HepG2 (cell line): ENCODE measurements around the gene ZNF3. TPM values are rescaled to one million over a fixed set of nuclear protein-coding genes. Genes with fewer than 3 reads are reported as not detected.

ENCODE experiments used
- DNMT3B ChIP-seq: conservative IDR thresholded peaks from 2 replicates; pipeline ENCODE4 v1.6.1; 2016; ENCODE audit warnings: missing biosample characterization, control low read depth
- EP300 ChIP-seq, 3 experiments: sonication (generic) in 1 of 3; formaldehyde crosslinking in 1 of 3; IDR thresholded peaks; 2 replicates each; pipeline versions ENCODE4 v1.5.1 to v1.6.1; 2011 to 2020; ENCODE audit warnings: low read depth in 2 of 3, low read length in 2 of 3, borderline replicate concordance in 1 of 3, improper control_type of control experiment in 1 of 3, mild to moderate bottlenecking in 1 of 3, missing genetic modification reagents in 1 of 3, moderate library complexity in 1 of 3
- HNRNPLL ChIP-seq: fragments of 200-400 bp; formaldehyde crosslinking; IDR thresholded peaks from 2 replicates; pipeline ENCODE4 v1.6.1; 2017; ENCODE audit warnings: mild to moderate bottlenecking, low read depth, low read length; ENCODE audit not compliant: poor library complexity, severe bottlenecking
- HOXA3 ChIP-seq: sonication (generic); formaldehyde crosslinking; IDR thresholded peaks from 2 replicates; pipeline ENCODE4 v1.5.0; 2020; ENCODE audit warnings: missing genetic modification reagents
- HOXA9 ChIP-seq: sonication (generic); formaldehyde crosslinking; IDR thresholded peaks from 2 replicates; pipeline ENCODE4 v1.8.1; 2022; ENCODE audit warnings: missing genetic modification reagents, mild to moderate bottlenecking, moderate library complexity, borderline replicate concordance
- KLF15 ChIP-seq: sonication (generic); formaldehyde crosslinking; IDR thresholded peaks from 2 replicates; pipeline ENCODE4 v1.8.1; 2023; ENCODE audit warnings: borderline replicate concordance, mild to moderate bottlenecking, inconsistent platforms, missing genetic modification reagents, mixed read lengths
- MAFG ChIP-seq: sonication (generic); formaldehyde crosslinking; IDR thresholded peaks from 2 replicates; pipeline ENCODE4 v1.5.1; 2020; ENCODE audit warnings: mild to moderate bottlenecking, missing genetic modification reagents
- MAX ChIP-seq: IDR thresholded peaks from 2 replicates; pipeline ENCODE4 v1.6.1; 2012; ENCODE audit warnings: inconsistent platforms
- MAZ ChIP-seq, 2 experiments: sonication (generic) in 1 of 2; formaldehyde crosslinking in 1 of 2; IDR thresholded peaks; 2 replicates each; pipeline versions ENCODE4 v1.5.0 to v1.6.1; 2012 to 2020; ENCODE audit warnings: low read depth in 2 of 2, mild to moderate bottlenecking in 2 of 2, borderline replicate concordance in 1 of 2, improper control_type of control experiment in 1 of 2, low read length in 1 of 2, missing genetic modification reagents in 1 of 2, moderate library complexity in 1 of 2
- MEF2D ChIP-seq: sonication (generic); formaldehyde crosslinking; IDR thresholded peaks from 2 replicates; pipeline ENCODE4 v1.5.1; 2020; ENCODE audit warnings: mild to moderate bottlenecking, missing genetic modification reagents
- NR0B2 ChIP-seq: sonication (generic); formaldehyde crosslinking; IDR thresholded peaks from 2 replicates; pipeline ENCODE4 v1.4.0; 2020; ENCODE audit warnings: mild to moderate bottlenecking, missing genetic modification reagents
- PHF5A ChIP-seq: IDR thresholded peaks from one replicate; pipeline ENCODE4 v1.6.1; 2018; ENCODE audit warnings: low read depth, missing genetic modification reagents; ENCODE audit not compliant: unreplicated experiment
- PITX1 ChIP-seq: sonication (generic); formaldehyde crosslinking; IDR thresholded peaks from 2 replicates; pipeline ENCODE4 v1.5.1; 2020; ENCODE audit warnings: mild to moderate bottlenecking, missing genetic modification reagents
- RFX1 ChIP-seq: fragments of 450-650 bp; IDR thresholded peaks from 2 replicates; pipeline ENCODE4 v1.6.1; 2017
- RORA ChIP-seq: sonication (generic); formaldehyde crosslinking; IDR thresholded peaks from 2 replicates; pipeline ENCODE4 v1.5.0; 2020; ENCODE audit warnings: mild to moderate bottlenecking, missing genetic modification reagents, moderate library complexity
- SMAD1 ChIP-seq: sonication (generic); formaldehyde crosslinking; IDR thresholded peaks from 2 replicates; pipeline ENCODE4 v1.4.0; 2020; ENCODE audit warnings: missing genetic modification reagents, low read depth, mild to moderate bottlenecking, borderline replicate concordance
- TMF1 ChIP-seq: sonication (generic); formaldehyde crosslinking; IDR thresholded peaks from 2 replicates; pipeline ENCODE4 v1.8.1; 2022; ENCODE audit warnings: low read depth, missing genetic modification reagents
- ZFP36L2 ChIP-seq: sonication (generic); formaldehyde crosslinking; IDR thresholded peaks from 2 replicates; pipeline ENCODE4 v1.4.0; 2020; ENCODE audit warnings: missing genetic modification reagents
- ZFP62 ChIP-seq: sonication (generic); formaldehyde crosslinking; IDR thresholded peaks from 2 replicates; pipeline ENCODE4 v1.4.0; 2020; ENCODE audit warnings: missing genetic modification reagents
- ZNF550 ChIP-seq: sonication (generic); formaldehyde crosslinking; IDR thresholded peaks from 2 replicates; pipeline ENCODE4 v1.4.0; 2020; ENCODE audit warnings: mild to moderate bottlenecking, missing genetic modification reagents, borderline replicate concordance
- ZNF75D ChIP-seq: sonication (generic); formaldehyde crosslinking; IDR thresholded peaks from 2 replicates; pipeline ENCODE4 v1.8.1; 2023; ENCODE audit warnings: missing genetic modification reagents, mild to moderate bottlenecking, borderline replicate concordance
- polyA plus RNA-seq, 8 experiments: library from polyadenylated mRNA; depleted of rRNA in 3 of 8; stranded (reverse) in 7 of 8; unstranded in 1 of 8; fragments of >200 nt; fragmentation: Illumina TruSeq in 4 of 8; extraction: Trizol in 4 of 8; gene quantifications; 2 replicates each; pipeline versions ENCODE4 v1.2.1 to v1.2.3, GENCODE V29; 2011 to 2016; ENCODE audit warnings: low read depth in 4 of 8, missing spikeins in 1 of 8, mixed read lengths in 1 of 8; ENCODE audit not compliant: insufficient read depth in 1 of 8
- total RNA-seq, 5 experiments: library from RNA; depleted of rRNA; stranded (reverse); fragments of >200 nt; fragmentation: Illumina TruSeq; extraction: Trizol; gene quantifications; 2 replicates each; pipeline ENCODE4 v1.2.3, GENCODE V29; 2016; ENCODE audit warnings: low read depth in 1 of 5
- TF ChIP-seq, protein P1 (sequence below): sonication (generic); formaldehyde crosslinking; IDR thresholded peaks from 2 replicates; pipeline ENCODE4 v1.9.0; 2022; ENCODE audit warnings: missing genetic modification reagents, mild to moderate bottlenecking, borderline replicate concordance
- TF ChIP-seq, protein P2 (sequence below): sonication (generic); formaldehyde crosslinking; IDR thresholded peaks from 2 replicates; pipeline ENCODE4 v1.4.0; 2020; ENCODE audit warnings: missing genetic modification reagents

The ZNF3 gene
- total and polyA plus RNA-seq, 2 of the 13 experiments (the other 11 are each of a cell fraction or from before 2014, with no cell fraction given) = 33.7 to 56.9 TPM

DNA sequence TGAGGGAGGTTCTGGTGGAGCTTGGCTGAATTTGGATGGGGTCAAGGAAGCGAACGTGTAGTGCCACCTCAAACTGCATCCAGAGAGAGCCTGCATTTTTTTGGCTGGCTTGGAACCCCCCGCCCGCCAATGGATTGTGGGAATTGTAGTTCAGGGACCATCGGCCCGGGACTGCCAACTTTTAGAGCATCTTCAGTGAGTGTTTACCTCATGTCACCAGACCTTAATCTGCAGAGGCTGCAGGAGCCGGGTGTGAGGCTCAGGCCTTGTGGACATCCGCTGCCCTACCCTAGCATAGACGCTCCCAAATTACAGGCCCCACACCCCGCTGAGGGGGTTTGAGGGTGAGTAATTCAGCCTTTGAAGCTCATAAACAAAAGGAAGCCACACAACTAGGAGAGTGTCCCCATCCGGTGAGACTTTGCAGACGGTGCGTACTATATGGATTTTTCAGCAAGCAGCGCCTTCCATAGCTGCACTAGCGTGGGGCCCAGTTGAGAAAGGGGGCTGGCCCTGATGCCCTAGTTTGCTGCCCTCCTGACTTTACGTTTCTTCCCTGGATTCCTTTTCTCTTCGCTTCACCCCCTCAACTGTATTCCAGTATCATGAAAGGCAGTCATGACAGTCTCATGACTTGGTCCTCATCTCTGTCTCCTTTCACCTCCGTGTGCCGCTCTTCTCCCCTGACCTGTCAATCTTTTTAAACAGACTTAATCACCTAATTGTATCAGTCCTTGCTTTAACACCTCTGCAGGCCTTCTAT lies 38.6 kb upstream of the ZNF3 start (continued):
- TF ChIP-seq MAX (no peak; the same call in 1 of the 2 replicates), MAFG (no peak), MEF2D (CRISPR knock-in tag) (0 out of 2 replicates have a peak, but pooled peaks have one; percentile 47), SMAD1 (CRISPR knock-in tag) (no peak), EP300 (IDR thresholded peaks at IDR 0.05; ENCODE audit: low read depth in 2 of 2, low read length in 2 of 2) (no peak), EP300 (CRISPR knock-in tag; IDR thresholded peaks at IDR 0.05; ENCODE audit: borderline replicate concordance) (no peak), ZNF550 (CRISPR knock-in tag) (no peak), TMF1 (no peak), DNMT3B (CRISPR knock-in tag) (no peak), RORA (CRISPR knock-in tag) (no peak), PHF5A (CRISPR knock-in tag) (no peak), ZFP36L2 (CRISPR knock-in tag) (no peak), HOXA3 (CRISPR knock-in tag) (0 out of 2 replicates have a peak, but pooled peaks have one; percentile 19), KLF15 (CRISPR knock-in tag) (no peak), HNRNPLL (no peak), NR0B2 (CRISPR knock-in tag) (no peak), MAZ (IDR thresholded peaks at IDR 0.05; ENCODE audit: borderline replicate concordance, low read depth, low read length) (no peak), MAZ (CRISPR knock-in tag; IDR thresholded peaks at IDR 0.05; ENCODE audit: low read depth) (no peak), RFX1 (no peak), HOXA9 (CRISPR knock-in tag) (no peak), ZFP62 (CRISPR knock-in tag) (no peak), PITX1 (CRISPR knock-in tag) (peak; percentile 12; the same call in 1 of the 2 replicates), ZNF75D (CRISPR knock-in tag) (no peak)
- TF ChIP-seq, protein P1, sequence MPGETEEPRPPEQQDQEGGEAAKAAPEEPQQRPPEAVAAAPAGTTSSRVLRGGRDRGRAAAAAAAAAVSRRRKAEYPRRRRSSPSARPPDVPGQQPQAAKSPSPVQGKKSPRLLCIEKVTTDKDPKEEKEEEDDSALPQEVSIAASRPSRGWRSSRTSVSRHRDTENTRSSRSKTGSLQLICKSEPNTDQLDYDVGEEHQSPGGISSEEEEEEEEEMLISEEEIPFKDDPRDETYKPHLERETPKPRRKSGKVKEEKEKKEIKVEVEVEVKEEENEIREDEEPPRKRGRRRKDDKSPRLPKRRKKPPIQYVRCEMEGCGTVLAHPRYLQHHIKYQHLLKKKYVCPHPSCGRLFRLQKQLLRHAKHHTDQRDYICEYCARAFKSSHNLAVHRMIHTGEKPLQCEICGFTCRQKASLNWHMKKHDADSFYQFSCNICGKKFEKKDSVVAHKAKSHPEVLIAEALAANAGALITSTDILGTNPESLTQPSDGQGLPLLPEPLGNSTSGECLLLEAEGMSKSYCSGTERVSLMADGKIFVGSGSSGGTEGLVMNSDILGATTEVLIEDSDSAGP (CRISPR knock-in tag) = no peak; the same call in 1 of the 2 replicates
- TF ChIP-seq, protein P2, sequence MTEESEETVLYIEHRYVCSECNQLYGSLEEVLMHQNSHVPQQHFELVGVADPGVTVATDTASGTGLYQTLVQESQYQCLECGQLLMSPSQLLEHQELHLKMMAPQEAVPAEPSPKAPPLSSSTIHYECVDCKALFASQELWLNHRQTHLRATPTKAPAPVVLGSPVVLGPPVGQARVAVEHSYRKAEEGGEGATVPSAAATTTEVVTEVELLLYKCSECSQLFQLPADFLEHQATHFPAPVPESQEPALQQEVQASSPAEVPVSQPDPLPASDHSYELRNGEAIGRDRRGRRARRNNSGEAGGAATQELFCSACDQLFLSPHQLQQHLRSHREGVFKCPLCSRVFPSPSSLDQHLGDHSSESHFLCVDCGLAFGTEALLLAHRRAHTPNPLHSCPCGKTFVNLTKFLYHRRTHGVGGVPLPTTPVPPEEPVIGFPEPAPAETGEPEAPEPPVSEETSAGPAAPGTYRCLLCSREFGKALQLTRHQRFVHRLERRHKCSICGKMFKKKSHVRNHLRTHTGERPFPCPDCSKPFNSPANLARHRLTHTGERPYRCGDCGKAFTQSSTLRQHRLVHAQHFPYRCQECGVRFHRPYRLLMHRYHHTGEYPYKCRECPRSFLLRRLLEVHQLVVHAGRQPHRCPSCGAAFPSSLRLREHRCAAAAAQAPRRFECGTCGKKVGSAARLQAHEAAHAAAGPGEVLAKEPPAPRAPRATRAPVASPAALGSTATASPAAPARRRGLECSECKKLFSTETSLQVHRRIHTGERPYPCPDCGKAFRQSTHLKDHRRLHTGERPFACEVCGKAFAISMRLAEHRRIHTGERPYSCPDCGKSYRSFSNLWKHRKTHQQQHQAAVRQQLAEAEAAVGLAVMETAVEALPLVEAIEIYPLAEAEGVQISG = peak; percentile 6
